ENCODE results near the gene WASF3. TPM values are rescaled to one million over a fixed set of nuclear protein-coding genes. Genes with fewer than 3 reads are reported as not detected.

The WASF3 gene
- polyA plus RNA-seq, 4 donors: 0.22 to 5.4 (median 2.2) TPM

DNA sequence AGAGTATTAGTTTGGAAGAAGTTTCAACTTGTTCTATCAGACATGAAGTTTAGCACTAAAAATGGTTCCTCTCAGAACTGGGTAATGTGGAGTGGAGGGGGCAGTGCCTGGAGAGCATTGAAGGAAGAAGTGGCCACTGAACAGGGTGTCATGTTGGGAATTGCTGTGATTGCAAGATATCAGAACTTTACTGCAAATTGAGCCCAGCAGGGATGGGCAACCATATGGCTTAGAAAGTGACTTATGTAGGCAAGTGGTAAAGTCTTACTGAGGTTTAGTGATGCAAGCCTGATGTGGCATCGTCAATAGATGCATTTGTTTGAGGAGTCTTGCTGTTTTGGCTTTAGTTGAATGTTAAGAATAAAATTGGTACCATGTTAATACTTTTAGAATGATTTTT, 31.7 kb downstream of the WASF3 start:
- no peak for FAIRE-seq
- DNase-seq: no peak
- Histone ChIP-seq H3K4me1 (ENCODE audit: control insufficient read depth in 3 of 3, insufficient read depth in 2 of 3, low read depth in 1 of 3, low read length in 2 of 3) (no peaks in the 10 kb centered on the region), H3K27ac (ENCODE audit: low read depth in 1 of 3, low read length in 2 of 3) (no peak overlapping the region), H3K4me3 (ENCODE audit: low read depth in 1 of 3, low read length in 3 of 3) (no peak overlapping the region), H3K9me3 (ENCODE audit: control insufficient read depth in 2 of 2, insufficient read depth in 1 of 2, low read depth in 1 of 2, low read length in 1 of 2) (no peaks in the 10 kb centered on the region), H3K36me3 (ENCODE audit: control insufficient read depth in 3 of 3, insufficient read depth in 2 of 3, low read depth in 1 of 3, low read length in 3 of 3) (no peaks in the 10 kb centered on the region), H3K27me3 (ENCODE audit: control insufficient read depth in 3 of 3, insufficient read depth in 3 of 3, low read length in 3 of 3) (no peaks in the 10 kb centered on the region)
- 64 to 81% (median 66%) methylated on average over 1 of the region's 1 CpG for WGBS, 3 donors

- DNase-seq (peak in 1 of 2 donors; percentile 2), FAIRE-seq (no peak)
- Histone ChIP-seq H3K9me3 (ENCODE audit: control insufficient read depth in 2 of 2, insufficient read depth in 1 of 2, low read depth in 1 of 2, low read length in 1 of 2) (no peaks in the 10 kb centered on the region), H3K27me3 (ENCODE audit: control insufficient read depth in 3 of 3, insufficient read depth in 3 of 3, low read length in 3 of 3) (no peaks in the 10 kb centered on the region), H3K27ac (ENCODE audit: low read depth in 1 of 3, low read length in 2 of 3) (no peak overlapping the region), H3K4me1 (ENCODE audit: control insufficient read depth in 3 of 3, insufficient read depth in 2 of 3, low read depth in 1 of 3, low read length in 2 of 3) (no peaks in the 10 kb centered on the region), H3K36me3 (ENCODE audit: control insufficient read depth in 3 of 3, insufficient read depth in 2 of 3, low read depth in 1 of 3, low read length in 3 of 3) (no peaks in the 10 kb centered on the region), H3K4me3 (ENCODE audit: low read depth in 1 of 3, low read length in 3 of 3) (no peak overlapping the region)
- 49 to 93% (median 60%) methylated on average over 1 of the region's 1 CpG for WGBS, 3 donors
These were observed 32.3 kb downstream of the WASF3 start for GRCh38 chr13:26589754-26590153.

DNA sequence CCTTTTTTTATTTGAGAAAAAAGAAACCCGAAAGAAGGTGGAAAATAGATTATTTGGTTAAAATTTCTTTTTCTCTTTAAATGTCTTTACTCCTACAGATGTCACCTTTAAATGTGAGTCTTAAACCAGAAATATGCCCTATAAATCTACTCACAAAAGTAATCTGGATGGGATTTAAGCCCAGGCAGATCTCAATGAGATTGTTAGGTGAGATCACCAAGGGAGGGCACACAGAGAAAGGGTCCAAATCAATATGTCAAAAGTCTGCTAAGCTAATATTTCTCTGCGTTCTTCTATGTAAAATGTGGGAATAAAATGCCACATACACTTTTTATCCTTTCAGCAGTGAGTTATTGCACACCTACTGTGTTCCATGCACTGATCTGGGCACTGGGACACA, 32.9 kb downstream of the WASF3 start:
- H3K27ac ChIP-seq (ENCODE audit: low read depth in 1 of 3, low read length in 2 of 3): no peak overlapping the region
- no peaks in the 10 kb centered on the region for H3K4me1 ChIP-seq (ENCODE audit: control insufficient read depth in 3 of 3, insufficient read depth in 2 of 3, low read depth in 1 of 3, low read length in 2 of 3)
- no peaks in the 10 kb centered on the region for H3K9me3 ChIP-seq (ENCODE audit: control insufficient read depth in 2 of 2, insufficient read depth in 1 of 2, low read depth in 1 of 2, low read length in 1 of 2)
- FAIRE-seq (no peak), DNase-seq (no peak)
- H3K27me3 ChIP-seq (ENCODE audit: control insufficient read depth in 3 of 3, insufficient read depth in 3 of 3, low read length in 3 of 3): no peaks in the 10 kb centered on the region
- H3K4me3 ChIP-seq (ENCODE audit: low read depth in 1 of 3, low read length in 3 of 3): no peak overlapping the region
- 57 to 83% (median 65%) methylated on average over 2 of the region's 2 CpGs for WGBS, 3 donors
- H3K36me3 ChIP-seq (ENCODE audit: control insufficient read depth in 3 of 3, insufficient read depth in 2 of 3, low read depth in 1 of 3, low read length in 3 of 3): no peaks in the 10 kb centered on the region

GRCh38 chr13:26590951-26591350, 33.5 kb downstream of the WASF3 start:
- DNase-seq: no peak

GRCh38 chr13:26591672-26592071, 34.2 kb downstream of the WASF3 start:
- Histone ChIP-seq H3K27ac (ENCODE audit: low read depth in 1 of 3, low read length in 2 of 3) (no peak overlapping the region), H3K9me3 (ENCODE audit: control insufficient read depth in 2 of 2, insufficient read depth in 1 of 2, low read depth in 1 of 2, low read length in 1 of 2) (no peaks in the 10 kb centered on the region), H3K36me3 (ENCODE audit: control insufficient read depth in 3 of 3, insufficient read depth in 2 of 3, low read depth in 1 of 3, low read length in 3 of 3) (no peaks in the 10 kb centered on the region), H3K4me1 (ENCODE audit: control insufficient read depth in 3 of 3, insufficient read depth in 2 of 3, low read depth in 1 of 3, low read length in 2 of 3) (no peaks in the 10 kb centered on the region), H3K4me3 (ENCODE audit: low read depth in 1 of 3, low read length in 3 of 3) (no peak overlapping the region), H3K27me3 (ENCODE audit: control insufficient read depth in 3 of 3, insufficient read depth in 3 of 3, low read length in 3 of 3) (no peaks in the 10 kb centered on the region)
- whole genome bisulfite sequencing, 3 donors: 74 to 87% (median 82%) methylated on average over 7 of the region's 7 CpGs
- FAIRE-seq (no peak), DNase-seq (no peak)

More at GRCh38 chr13:26590951-26591350, 33.5 kb downstream of the WASF3 start:
- no peak overlapping the region for H3K4me3 ChIP-seq (ENCODE audit: low read depth in 1 of 3, low read length in 3 of 3)
- no peaks in the 10 kb centered on the region for H3K27me3 ChIP-seq (ENCODE audit: control insufficient read depth in 3 of 3, insufficient read depth in 3 of 3, low read length in 3 of 3)
- no peaks in the 10 kb centered on the region for H3K9me3 ChIP-seq (ENCODE audit: control insufficient read depth in 2 of 2, insufficient read depth in 1 of 2, low read depth in 1 of 2, low read length in 1 of 2)
- WGBS, 3 donors: 22 to 46% (median 32%) methylated on average over 4 of the region's 4 CpGs
- H3K27ac ChIP-seq (ENCODE audit: low read depth in 1 of 3, low read length in 2 of 3): no peak overlapping the region
- H3K36me3 ChIP-seq (ENCODE audit: control insufficient read depth in 3 of 3, insufficient read depth in 2 of 3, low read depth in 1 of 3, low read length in 3 of 3): no peaks in the 10 kb centered on the region
- no peak for FAIRE-seq
- no peaks in the 10 kb centered on the region for H3K4me1 ChIP-seq (ENCODE audit: control insufficient read depth in 3 of 3, insufficient read depth in 2 of 3, low read depth in 1 of 3, low read length in 2 of 3)

- H3K27me3 ChIP-seq (ENCODE audit: control insufficient read depth in 3 of 3, insufficient read depth in 3 of 3, low read length in 3 of 3): no peaks in the 10 kb centered on the region
- DNase-seq: no peak
- H3K4me3 ChIP-seq (ENCODE audit: low read depth in 1 of 3, low read length in 3 of 3): no peak overlapping the region
- FAIRE-seq: no peak
- peaks cover 0 to 4% of the 10 kb centered on the region in 2 donors for H3K9me3 ChIP-seq (ENCODE audit: control insufficient read depth in 2 of 2, insufficient read depth in 1 of 2, low read depth in 1 of 2, low read length in 1 of 2)
- H3K27ac ChIP-seq (ENCODE audit: low read depth in 1 of 3, low read length in 2 of 3): no peak overlapping the region
- WGBS, 3 donors: 54 to 84% (median 74%) methylated on average over 1 of the region's 1 CpG
- no peaks in the 10 kb centered on the region for H3K36me3 ChIP-seq (ENCODE audit: control insufficient read depth in 3 of 3, insufficient read depth in 2 of 3, low read depth in 1 of 3, low read length in 3 of 3)
- H3K4me1 ChIP-seq (ENCODE audit: control insufficient read depth in 3 of 3, insufficient read depth in 2 of 3, low read depth in 1 of 3, low read length in 2 of 3): no peaks in the 10 kb centered on the region
These were observed 36.2 kb downstream of the WASF3 start for GRCh38 chr13:26593661-26594060.

- H3K4me1 ChIP-seq (ENCODE audit: control insufficient read depth in 3 of 3, insufficient read depth in 2 of 3, low read depth in 1 of 3, low read length in 2 of 3): no peaks in the 10 kb centered on the region
- H3K4me3 ChIP-seq (ENCODE audit: low read depth in 1 of 3, low read length in 3 of 3): no peak overlapping the region
- H3K27ac ChIP-seq (ENCODE audit: low read depth in 1 of 3, low read length in 2 of 3): no peak overlapping the region
- 78 to 85% (median 83%) methylated on average over 8 of the region's 8 CpGs for WGBS, 3 donors
- no peak for FAIRE-seq
- H3K27me3 ChIP-seq (ENCODE audit: control insufficient read depth in 3 of 3, insufficient read depth in 3 of 3, low read length in 3 of 3): no peaks in the 10 kb centered on the region
- peaks cover 0 to 4% of the 10 kb centered on the region in 2 donors for H3K9me3 ChIP-seq (ENCODE audit: control insufficient read depth in 2 of 2, insufficient read depth in 1 of 2, low read depth in 1 of 2, low read length in 1 of 2)
- no peaks in the 10 kb centered on the region for H3K36me3 ChIP-seq (ENCODE audit: control insufficient read depth in 3 of 3, insufficient read depth in 2 of 3, low read depth in 1 of 3, low read length in 3 of 3)
- DNase-seq: no peak
These were observed 36.9 kb downstream of the WASF3 start for GRCh38 chr13:26594363-26594762.

- no peak for FAIRE-seq
- WGBS, 3 donors: 95 to 96% (median 95%) methylated on average over 2 of the region's 2 CpGs
These were observed 39.0 kb downstream of the WASF3 start for GRCh38 chr13:26596458-26596857.

DNA sequence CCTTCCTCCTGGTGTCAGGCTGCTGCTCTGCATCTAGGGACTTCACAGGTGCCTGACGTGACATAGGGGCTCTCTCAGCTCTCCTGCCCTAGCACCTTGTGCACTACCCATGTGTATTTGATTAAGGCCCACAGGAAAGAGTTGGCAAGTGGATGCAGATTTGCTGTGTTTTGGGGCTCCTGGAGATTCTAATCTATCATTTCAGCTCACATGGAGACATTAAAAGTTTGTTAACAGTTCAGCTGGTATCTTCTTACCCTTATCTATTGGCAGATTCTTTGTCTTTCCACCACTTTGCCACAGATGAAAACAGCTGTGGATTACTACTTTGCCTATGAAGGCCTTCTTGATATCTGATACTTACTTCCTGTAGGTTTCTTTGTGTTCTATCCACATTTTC, 41.9 kb downstream of the WASF3 start:
- Histone ChIP-seq H3K36me3 (ENCODE audit: control insufficient read depth in 3 of 3, insufficient read depth in 2 of 3, low read depth in 1 of 3, low read length in 3 of 3) (no peaks in the 10 kb centered on the region), H3K4me1 (ENCODE audit: control insufficient read depth in 3 of 3, insufficient read depth in 2 of 3, low read depth in 1 of 3, low read length in 2 of 3) (no peaks in the 10 kb centered on the region), H3K9me3 (ENCODE audit: control insufficient read depth in 2 of 2, insufficient read depth in 1 of 2, low read depth in 1 of 2, low read length in 1 of 2) (peaks cover 0 to 4% of the 10 kb centered on the region in 2 donors), H3K27me3 (ENCODE audit: control insufficient read depth in 3 of 3, insufficient read depth in 3 of 3, low read length in 3 of 3) (no peaks in the 10 kb centered on the region), H3K4me3 (ENCODE audit: low read depth in 1 of 3, low read length in 3 of 3) (no peak overlapping the region), H3K27ac (ENCODE audit: low read depth in 1 of 3, low read length in 2 of 3) (no peak overlapping the region)
- DNase-seq (no peak), FAIRE-seq (no peak)
- WGBS, 3 donors: 79 to 90% (median 87%) methylated on average over 1 of the region's 1 CpG

More at GRCh38 chr13:26596458-26596857, 39.0 kb downstream of the WASF3 start:
- Histone ChIP-seq H3K27ac (ENCODE audit: low read depth in 1 of 3, low read length in 2 of 3) (no peak overlapping the region), H3K9me3 (ENCODE audit: control insufficient read depth in 2 of 2, insufficient read depth in 1 of 2, low read depth in 1 of 2, low read length in 1 of 2) (peaks cover 0 to 4% of the 10 kb centered on the region in 2 donors), H3K36me3 (ENCODE audit: control insufficient read depth in 3 of 3, insufficient read depth in 2 of 3, low read depth in 1 of 3, low read length in 3 of 3) (no peaks in the 10 kb centered on the region), H3K27me3 (ENCODE audit: control insufficient read depth in 3 of 3, insufficient read depth in 3 of 3, low read length in 3 of 3) (no peaks in the 10 kb centered on the region), H3K4me3 (ENCODE audit: low read depth in 1 of 3, low read length in 3 of 3) (no peak overlapping the region), H3K4me1 (ENCODE audit: control insufficient read depth in 3 of 3, insufficient read depth in 2 of 3, low read depth in 1 of 3, low read length in 2 of 3) (no peaks in the 10 kb centered on the region)
- DNase-seq: no peak
